CD8-positive, alpha-beta memory T cell (primary cell): ENCODE results near the gene PLCD1. TPM values are rescaled to one million over a fixed set of nuclear protein-coding genes. Genes with fewer than 3 reads are reported as not detected.
"Not testable (repeated sequence)": the region's sequence is repeated elsewhere in the genome, so short reads cannot be mapped to it uniquely, and the experiment has no call there.

ENCODE experiments used
- CTCF ChIA-PET: fragments of 350-600 bp; sonication (Branson Sonifier 250); formaldehyde crosslinking; loops from one replicate; lab custom pipeline; 2021; ENCODE audit warnings: antibody characterized with exemption; lab: Charles Lee
- POLR2A ChIA-PET: fragments of 350-600 bp; sonication (Branson Sonifier 250); formaldehyde crosslinking; loops from one replicate; lab custom pipeline; 2021; ENCODE audit warnings: antibody characterized with exemption; lab: Charles Lee
- DNase-seq, 5 donors: peaks; one replicate each; pipeline versions ENCODE4 v3.0.0 to v3.0.0-alpha.2; 2020 to 2022; ENCODE audit warnings: mixed read lengths in 1 of 5
- H3K27ac ChIP-seq: one replicate; pipeline ENCODE4 v1.7.0; 2013; ENCODE audit warnings: low read depth, mild to moderate bottlenecking, low read length, moderate library complexity
- H3K27me3 ChIP-seq: 2 replicates; pipeline ENCODE4 v1.7.0; 2013; ENCODE audit warnings: low read length, mild to moderate bottlenecking; ENCODE audit not compliant: insufficient read depth, poor library complexity, severe bottlenecking
- H3K36me3 ChIP-seq: 2 replicates; pipeline ENCODE4 v1.7.0; 2013; ENCODE audit warnings: mild to moderate bottlenecking, low read length, moderate library complexity; ENCODE audit not compliant: insufficient read depth
- H3K4me1 ChIP-seq: 2 replicates; pipeline ENCODE4 v1.7.0; 2013; ENCODE audit warnings: mild to moderate bottlenecking, low read length, moderate library complexity; ENCODE audit not compliant: insufficient read depth
- H3K4me3 ChIP-seq: 2 replicates; pipeline ENCODE4 v1.7.0; 2013; ENCODE audit warnings: mild to moderate bottlenecking, low read length
- H3K9me3 ChIP-seq: 2 replicates; pipeline ENCODE4 v1.7.0; 2013; ENCODE audit warnings: mild to moderate bottlenecking, low read length
- H3K27ac Mint-ChIP-seq, 8 donors: one replicate each; pipeline ENCODE4 v1.8.0; 2020 to 2021; ENCODE audit warnings: mixed read lengths in 8 of 8, mild to moderate bottlenecking in 6 of 8, inconsistent platforms in 3 of 8, moderate library complexity in 3 of 8
- H3K27me3 Mint-ChIP-seq, 2 donors: one replicate each; pipeline ENCODE4 v1.8.0; 2020 to 2021; ENCODE audit warnings: mixed read lengths in 2 of 2, mild to moderate bottlenecking in 1 of 2, moderate library complexity in 1 of 2
- H3K36me3 Mint-ChIP-seq, 3 donors: one replicate each; pipeline ENCODE4 v1.8.0; 2020 to 2021; ENCODE audit warnings: mixed read lengths in 3 of 3, inconsistent platforms in 1 of 3, mild to moderate bottlenecking in 1 of 3
- H3K4me1 Mint-ChIP-seq, 3 donors: one replicate each; pipeline ENCODE4 v1.8.0; 2020 to 2021; ENCODE audit warnings: mixed read lengths in 3 of 3, inconsistent platforms in 1 of 3, mild to moderate bottlenecking in 1 of 3
- H3K4me3 Mint-ChIP-seq, 7 donors: one replicate each; pipeline ENCODE4 v1.8.0; 2020 to 2021; ENCODE audit warnings: mixed read lengths in 7 of 7, mild to moderate bottlenecking in 6 of 7, moderate library complexity in 4 of 7, inconsistent platforms in 2 of 7
- H3K9me3 Mint-ChIP-seq, 5 donors: one replicate each; pipeline ENCODE4 v1.8.0; 2020 to 2022; ENCODE audit warnings: mixed read lengths in 5 of 5, mild to moderate bottlenecking in 3 of 5, moderate library complexity in 2 of 5, inconsistent platforms in 1 of 5
- polyA plus RNA-seq: library from polyadenylated mRNA; unstranded; fragments of 300-500 nt; fragmentation: Illumina TruSeq; gene quantifications from one replicate; pipeline ENCODE4 v1.2.3, GENCODE V29; 2021
- total RNA-seq, 2 experiments: library from RNA; stranded (reverse); gene quantifications; one replicate each; pipeline ENCODE4 v1.2.3, GENCODE V29; 2021

The PLCD1 gene
- total and polyA plus RNA-seq, 3 experiments from 2014 or later, result 12.8 to 36.4 (median 18.5) TPM

GRCh38 chr3:37981348-37981664 is 48.1 kb downstream of the PLCD1 start:
- no peaks in the 10 kb centered on the region for H3K9me3 ChIP-seq
- Mint-ChIP-seq H3K27me3 (peaks cover 5 to 8% of the 10 kb centered on the region in 2 donors), H3K27ac (peak overlapping the region in 1 of 8 donors; percentile 69), H3K36me3 (no peaks in the 10 kb centered on the region), H3K4me1 (no peaks in the 10 kb centered on the region), H3K4me3 (no peak overlapping the region), H3K9me3 (no peaks in the 10 kb centered on the region)
- no peak for DNase-seq
- CTCF ChIA-PET, result interaction anchor here (1.2 kb wide), 1 partner anchor 16 kb away, joined by 3 read pairs; no protein-coding TSS in a partner anchor
- H3K27ac ChIP-seq, result no peak overlapping the region
- POLR2A ChIA-PET, result interaction anchor here (0.7 kb wide), 1 partner anchor 469 kb away, joined by 3 read pairs; no protein-coding TSS in a partner anchor
- no peaks in the 10 kb centered on the region for H3K36me3 ChIP-seq
- H3K4me1 ChIP-seq, result no peaks in the 10 kb centered on the region
- H3K27me3 ChIP-seq, result no peaks in the 10 kb centered on the region
- H3K4me3 ChIP-seq, result no peak overlapping the region

- H3K9me3 ChIP-seq, result no peaks in the 10 kb centered on the region
- no peaks in the 10 kb centered on the region for H3K36me3 Mint-ChIP-seq
- no peaks in the 10 kb centered on the region for H3K4me1 ChIP-seq
- ChIA-PET CTCF (interaction anchor here (1.1 to 2.1 kb wide), 3 partner anchors 16 to 23 kb away, joined by 3 to 7 read pairs (median 3); no protein-coding TSS in a partner anchor), POLR2A (interaction anchor here (0.7 kb wide), 1 partner anchor 469 kb away, joined by 3 read pairs; no protein-coding TSS in a partner anchor)
- no peaks in the 10 kb centered on the region for H3K9me3 Mint-ChIP-seq
- no peaks in the 10 kb centered on the region for H3K36me3 ChIP-seq
- H3K4me3 Mint-ChIP-seq, result no peak overlapping the region
- H3K27me3 Mint-ChIP-seq, result peaks cover 5 to 8% of the 10 kb centered on the region in 2 donors
- peak overlapping the region in 1 of 8 donors; percentile 69 for H3K27ac Mint-ChIP-seq
- no peaks in the 10 kb centered on the region for H3K4me1 Mint-ChIP-seq
- H3K4me3 ChIP-seq, result no peak overlapping the region
- H3K27me3 ChIP-seq, result no peaks in the 10 kb centered on the region
- DNase-seq, result no peak
- H3K27ac ChIP-seq, result no peak overlapping the region
Measured at GRCh38 chr3:37980462-37981347, 48.7 kb downstream of the PLCD1 start.

GRCh38 chr3:37979541-37980461 is 49.6 kb downstream of the PLCD1 start:
- no peaks in the 10 kb centered on the region for H3K36me3 ChIP-seq

GRCh38 chr3:37974121-37975083 is 55.0 kb downstream of the PLCD1 start:
- Mint-ChIP-seq H3K4me3 (no peak overlapping the region), H3K27ac (peak overlapping the region in 2 of 8 donors; percentile 22 to 52)
- CTCF ChIA-PET, result interaction anchor here (0.7 to 4.3 kb wide), 26 partner anchors 9 to 631 kb away, joined by 3 to 65 read pairs (median 4); partner anchors contain the start of genes DLEC1, OXSR1, VILL and XYLB

More at GRCh38 chr3:37979541-37980461, 49.6 kb downstream of the PLCD1 start:
- H3K27ac ChIP-seq, result no peak overlapping the region
- peaks cover 5 to 8% of the 10 kb centered on the region in 2 donors for H3K27me3 Mint-ChIP-seq
- no peak for DNase-seq
- CTCF ChIA-PET, result interaction anchor here (1.1 to 2.1 kb wide), 2 partner anchors 21 to 24 kb away, joined by 3 to 7 read pairs; no protein-coding TSS in a partner anchor
- POLR2A ChIA-PET, result no interaction called here
- no peak overlapping the region for H3K27ac Mint-ChIP-seq
- peaks cover 1 to 3% (median 1%) of the 10 kb centered on the region in 3 donors for H3K4me1 Mint-ChIP-seq
- H3K27me3 ChIP-seq, result no peaks in the 10 kb centered on the region
- no peak overlapping the region for H3K4me3 Mint-ChIP-seq
- H3K9me3 Mint-ChIP-seq, result no peaks in the 10 kb centered on the region
- H3K36me3 Mint-ChIP-seq, result no peaks in the 10 kb centered on the region
- no peak overlapping the region for H3K4me3 ChIP-seq
- H3K9me3 ChIP-seq, result no peaks in the 10 kb centered on the region
- H3K4me1 ChIP-seq, result no peaks in the 10 kb centered on the region

GRCh38 chr3:37973246-37974054 is 56.0 kb downstream of the PLCD1 start:
- peaks cover 0 to 3% of the 10 kb centered on the region in 2 donors for H3K27me3 Mint-ChIP-seq
- DNase-seq, result no peak
- no peaks in the 10 kb centered on the region for H3K27me3 ChIP-seq
- no peaks in the 10 kb centered on the region for H3K9me3 ChIP-seq
- H3K36me3 ChIP-seq, result no peaks in the 10 kb centered on the region
- peaks cover 4 to 5% (median 4%) of the 10 kb centered on the region in 3 donors for H3K4me1 Mint-ChIP-seq
- ChIA-PET POLR2A (no interaction called here), CTCF (interaction anchor here (1.4 to 4.3 kb wide), 12 partner anchors 8 to 507 kb away, joined by 3 to 65 read pairs (median 8); partner anchors contain the start of genes DLEC1, OXSR1 and XYLB)
- no peak overlapping the region for H3K4me3 Mint-ChIP-seq
- no peak overlapping the region for H3K27ac Mint-ChIP-seq
- H3K4me3 ChIP-seq, result no peak overlapping the region
- no peak overlapping the region for H3K27ac ChIP-seq
- no peaks in the 10 kb centered on the region for H3K36me3 Mint-ChIP-seq
- no peaks in the 10 kb centered on the region for H3K4me1 ChIP-seq
- H3K9me3 Mint-ChIP-seq, result no peaks in the 10 kb centered on the region

More at GRCh38 chr3:37974121-37975083, 55.0 kb downstream of the PLCD1 start:
- DNase-seq, result peak; percentile 56 to 80 (median 60)
- no peak overlapping the region for H3K4me3 ChIP-seq
- Mint-ChIP-seq H3K4me1 (peaks cover 4 to 5% (median 4%) of the 10 kb centered on the region in 3 donors), H3K36me3 (no peaks in the 10 kb centered on the region), H3K9me3 (no peaks in the 10 kb centered on the region), H3K27me3 (peaks cover 0 to 1% of the 10 kb centered on the region in 2 donors)
- H3K9me3 ChIP-seq, result no peaks in the 10 kb centered on the region
- POLR2A ChIA-PET, result interaction anchor here (0.8 kb wide), 2 partner anchors 22 to 29 kb away, joined by 3 to 4 read pairs; no protein-coding TSS in a partner anchor
- H3K4me1 ChIP-seq, result no peaks in the 10 kb centered on the region
- H3K27ac ChIP-seq, result no peak overlapping the region
- no peaks in the 10 kb centered on the region for H3K36me3 ChIP-seq
- H3K27me3 ChIP-seq, result no peaks in the 10 kb centered on the region

- H3K4me3 ChIP-seq, H3K36me3 Mint-ChIP-seq, H3K4me3 Mint-ChIP-seq, H3K27me3 ChIP-seq, H3K27me3 Mint-ChIP-seq, H3K27ac Mint-ChIP-seq, H3K9me3 ChIP-seq, H3K4me1 Mint-ChIP-seq, POLR2A ChIA-PET, H3K4me1 ChIP-seq, DNase-seq, H3K27ac ChIP-seq, H3K36me3 ChIP-seq, H3K9me3 Mint-ChIP-seq: not testable (repeated sequence)
- CTCF ChIA-PET, result interaction anchor here (1.5 to 4.3 kb wide), 2 partner anchors 31 to 68 kb away, joined by 3 to 65 read pairs; no protein-coding TSS in a partner anchor
Measured at GRCh38 chr3:37972056-37972455, 57.4 kb downstream of the PLCD1 start.
